ENCODE data around the gene RASD1.
"Not testable (repeated sequence)": the region's sequence is repeated elsewhere in the genome, so short reads cannot be mapped to it uniquely, and the experiment has no call there.

Gene RASD1

DNA sequence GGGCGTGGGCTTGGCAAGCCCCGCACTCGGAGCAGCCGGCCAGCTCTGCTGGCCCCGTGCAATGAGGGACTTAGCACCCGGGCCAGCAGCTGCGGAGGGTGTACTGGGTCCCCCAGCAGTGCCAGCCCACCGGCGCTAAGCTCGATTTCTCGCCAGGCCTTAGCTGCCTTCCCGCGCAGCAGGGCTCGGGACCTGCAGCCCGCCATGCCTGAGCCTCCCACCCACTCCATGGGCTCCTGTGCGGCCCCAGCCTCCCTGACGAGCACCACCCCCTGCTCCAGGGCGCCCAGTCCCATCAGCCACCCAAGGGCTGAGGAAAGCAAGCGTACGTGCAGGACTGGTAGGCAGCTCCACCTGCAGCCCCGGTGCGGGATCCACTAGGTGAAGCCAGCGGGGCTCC, 9.8 kb downstream of the RASD1 start:
- Mint-ChIP-seq H3K36me3 (ENCODE audit: low read depth) (peaks cover 30% of the 10 kb centered on the region), H3K4me1 (peaks cover 50% of the 10 kb centered on the region)
- not testable (repeated sequence) for H3K27me3 Mint-ChIP-seq, H3K9me3 Mint-ChIP-seq, DNase-seq, ATAC-seq, H3K27ac Mint-ChIP-seq, H3K4me3 Mint-ChIP-seq

DNA sequence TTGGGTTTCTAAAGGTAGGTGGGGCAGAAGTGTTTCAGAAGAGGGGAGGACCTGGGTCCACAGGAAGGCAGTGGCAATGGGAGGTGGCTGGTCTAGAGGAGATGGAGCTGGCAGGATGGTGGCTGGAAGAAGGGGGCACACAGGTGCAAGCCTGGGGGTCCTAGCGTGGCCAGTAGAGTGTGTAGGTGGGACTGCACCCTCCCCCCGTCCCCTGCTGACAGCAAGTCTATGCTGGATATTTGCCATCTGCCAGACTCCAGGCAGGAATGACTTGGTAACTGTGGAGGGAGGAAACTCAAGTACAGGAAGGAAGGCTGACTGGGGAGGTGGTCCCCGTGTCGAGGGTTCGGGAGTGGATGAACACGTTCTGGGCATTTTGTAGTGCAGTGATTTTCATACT, 10.8 kb downstream of the RASD1 start:
- Mint-ChIP-seq H3K4me1 (peaks cover 60% of the 10 kb centered on the region), H3K27me3 (no peaks in the 10 kb centered on the region), H3K4me3 (no peak overlapping the region), H3K9me3 (no peaks in the 10 kb centered on the region), H3K27ac (no peak overlapping the region), H3K36me3 (ENCODE audit: low read depth) (peaks cover 34% of the 10 kb centered on the region)
- DNase-seq (no peak), ATAC-seq (no peak)

- ATAC-seq (peak; percentile 100), DNase-seq (peak; percentile 57)
- H3K27me3 Mint-ChIP-seq: no peaks in the 10 kb centered on the region
- H3K9me3 Mint-ChIP-seq: no peaks in the 10 kb centered on the region
- H3K27ac Mint-ChIP-seq: peak overlapping the region; percentile 47
- peaks cover 69% of the 10 kb centered on the region for H3K4me1 Mint-ChIP-seq
- peak overlapping the region; percentile 31 for H3K4me3 Mint-ChIP-seq
- H3K36me3 Mint-ChIP-seq (ENCODE audit: low read depth): peaks cover 34% of the 10 kb centered on the region
Measured at GRCh38 chr17:17484451-17484899, 11.7 kb downstream of the RASD1 start.

DNA sequence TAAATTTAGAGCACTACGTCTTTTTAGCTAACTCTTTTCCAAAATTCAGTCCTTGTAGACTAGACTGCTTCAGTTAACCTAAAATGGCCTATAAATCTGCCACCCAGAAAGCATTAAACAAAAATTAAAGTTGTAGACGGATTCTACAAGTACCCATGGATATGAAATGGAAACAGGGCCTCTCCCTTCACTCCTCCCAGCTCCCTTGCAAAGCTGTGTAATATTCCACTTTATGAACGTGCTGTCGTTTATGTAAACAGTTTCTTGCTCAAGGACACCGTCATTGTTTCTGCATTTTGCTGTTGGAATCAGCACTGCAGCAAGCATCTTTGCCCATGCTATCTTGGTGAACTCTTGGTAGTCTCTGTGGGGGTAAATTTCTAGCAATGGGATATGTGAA, 14.3 kb downstream of the RASD1 start:
- Mint-ChIP-seq H3K9me3 (no peaks in the 10 kb centered on the region), H3K36me3 (ENCODE audit: low read depth) (peaks cover 27% of the 10 kb centered on the region), H3K27me3 (no peaks in the 10 kb centered on the region), H3K4me1 (peaks cover 75% of the 10 kb centered on the region), H3K27ac (no peak overlapping the region), H3K4me3 (no peak overlapping the region)
- ATAC-seq: no peak
- no peak for DNase-seq

DNA sequence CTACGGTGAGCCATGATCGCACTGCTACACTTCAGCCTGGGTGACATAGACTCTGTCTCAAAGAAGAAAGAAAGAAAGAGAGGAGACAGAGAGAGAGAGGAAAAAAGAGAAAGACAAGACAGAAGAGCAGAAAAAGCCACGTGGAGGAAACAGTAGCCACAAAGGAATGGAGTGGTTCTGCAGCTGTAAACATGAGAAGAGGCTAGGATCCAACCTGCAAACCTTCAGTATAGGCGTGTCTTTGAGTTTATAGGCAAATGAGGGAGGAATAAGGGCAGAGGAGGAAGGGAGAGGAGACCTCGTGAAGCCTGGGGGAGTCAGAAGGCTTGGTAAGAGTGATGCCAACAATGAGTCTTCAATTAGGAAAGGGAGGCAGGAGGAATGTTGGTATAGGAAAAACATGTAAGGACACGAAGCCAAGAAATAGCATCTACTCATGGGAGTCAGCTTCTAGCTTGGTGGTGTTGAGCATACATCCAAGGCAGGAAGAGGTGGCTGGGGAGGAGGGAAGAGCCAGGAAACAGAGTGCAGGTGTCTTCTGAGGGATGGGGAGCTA, 15.5 kb downstream of the RASD1 start:
- Mint-ChIP-seq H3K27ac (peak overlapping the region; percentile 41), H3K4me3 (no peak overlapping the region), H3K9me3 (no peaks in the 10 kb centered on the region), H3K4me1 (peaks cover 78% of the 10 kb centered on the region), H3K36me3 (ENCODE audit: low read depth) (peaks cover 26% of the 10 kb centered on the region), H3K27me3 (peaks cover 1% of the 10 kb centered on the region)
- no peak for ATAC-seq
- DNase-seq: no peak

GRCh38 chr17:17479209-17479608, 17.0 kb downstream of the RASD1 start:
- Mint-ChIP-seq H3K9me3 (no peaks in the 10 kb centered on the region), H3K36me3 (ENCODE audit: low read depth) (peaks cover 21% of the 10 kb centered on the region), H3K4me3 (peak overlapping the region; percentile 4), H3K27ac (no peak overlapping the region), H3K27me3 (peaks cover 1% of the 10 kb centered on the region), H3K4me1 (peaks cover 68% of the 10 kb centered on the region)
- DNase-seq: no peak
- ATAC-seq: no peak

DNA sequence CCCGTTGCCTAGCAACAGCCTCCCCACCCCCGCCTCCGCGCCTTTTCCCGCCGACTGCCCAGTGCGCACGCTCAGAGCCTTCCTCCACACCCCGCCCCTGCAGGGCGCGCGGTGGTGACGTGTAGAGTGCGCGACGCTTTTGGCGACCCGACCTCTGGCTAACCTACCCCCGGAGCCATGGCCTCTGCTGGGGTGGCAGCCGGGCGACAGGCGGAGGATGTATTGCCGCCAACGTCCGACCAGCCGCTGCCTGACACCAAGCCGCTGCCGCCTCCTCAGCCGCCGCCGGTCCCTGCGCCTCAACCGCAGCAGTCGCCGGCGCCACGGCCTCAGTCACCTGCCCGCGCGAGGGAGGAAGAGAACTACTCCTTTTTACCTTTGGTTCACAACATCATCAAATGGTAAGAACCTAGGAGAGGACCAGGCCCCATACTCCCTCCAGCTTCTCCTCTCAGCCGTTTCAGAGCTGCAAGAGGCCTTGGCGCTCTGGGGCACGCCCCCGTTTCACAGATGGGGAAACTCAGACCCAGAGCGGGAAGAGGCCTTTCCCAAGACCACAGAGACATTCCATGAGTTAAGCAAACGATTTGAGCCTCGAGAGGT, 19.2 kb downstream of the RASD1 start, which contains the start of gene MED9:
Gene MED9 (plus strand): TSS at position 136 of the 603 bp plus-strand sequence. CDS start 42 bp downstream, at position 178.
- H3K27me3 Mint-ChIP-seq: peaks cover 1% of the 10 kb centered on the region
- peaks cover 16% of the 10 kb centered on the region for H3K36me3 Mint-ChIP-seq (ENCODE audit: low read depth)
- no peaks in the 10 kb centered on the region for H3K9me3 Mint-ChIP-seq
- DNase-seq (peak; percentile 98), ATAC-seq (peak; percentile 96)
- peaks cover 54% of the 10 kb centered on the region for H3K4me1 Mint-ChIP-seq
- H3K27ac Mint-ChIP-seq: peak within 1 kb of the TSS; percentile 89
- peak within 1 kb of the TSS; percentile 93 for H3K4me3 Mint-ChIP-seq

DNA sequence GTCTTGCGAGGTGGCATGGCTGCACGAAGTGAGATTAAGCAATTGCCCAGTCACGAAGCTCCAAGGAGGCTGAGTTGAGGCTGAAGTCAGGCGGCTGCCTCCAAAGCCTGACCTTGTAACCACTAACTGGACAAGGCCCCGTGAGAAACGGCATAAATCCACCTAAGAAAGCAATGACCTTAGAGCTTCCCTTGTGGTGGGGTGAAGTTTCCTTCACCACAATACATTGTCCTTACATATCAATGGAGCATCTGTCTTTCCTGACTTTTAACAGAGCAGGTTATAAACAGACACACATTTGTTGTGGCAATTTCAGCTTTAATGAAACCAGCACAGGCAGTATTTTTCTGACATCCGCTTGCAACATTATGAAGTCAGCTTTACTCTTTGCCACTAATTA, 21.9 kb downstream of the RASD1 start:
- ATAC-seq (no peak), DNase-seq (no peak)
- H3K27me3 Mint-ChIP-seq: peaks cover 1% of the 10 kb centered on the region
- H3K27ac Mint-ChIP-seq: no peak overlapping the region
- H3K9me3 Mint-ChIP-seq: no peaks in the 10 kb centered on the region
- peaks cover 31% of the 10 kb centered on the region for H3K4me1 Mint-ChIP-seq
- peaks cover 6% of the 10 kb centered on the region for H3K36me3 Mint-ChIP-seq (ENCODE audit: low read depth)
- no peak overlapping the region for H3K4me3 Mint-ChIP-seq

GRCh38 chr17:17472333-17472920, 23.8 kb downstream of the RASD1 start:
- Mint-ChIP-seq H3K27ac (no peak overlapping the region), H3K9me3 (no peaks in the 10 kb centered on the region), H3K36me3 (ENCODE audit: low read depth) (peaks cover 4% of the 10 kb centered on the region), H3K4me1 (peaks cover 15% of the 10 kb centered on the region), H3K27me3 (peaks cover 1% of the 10 kb centered on the region), H3K4me3 (no peak overlapping the region)
- ATAC-seq (no peak), DNase-seq (no peak)

DNA sequence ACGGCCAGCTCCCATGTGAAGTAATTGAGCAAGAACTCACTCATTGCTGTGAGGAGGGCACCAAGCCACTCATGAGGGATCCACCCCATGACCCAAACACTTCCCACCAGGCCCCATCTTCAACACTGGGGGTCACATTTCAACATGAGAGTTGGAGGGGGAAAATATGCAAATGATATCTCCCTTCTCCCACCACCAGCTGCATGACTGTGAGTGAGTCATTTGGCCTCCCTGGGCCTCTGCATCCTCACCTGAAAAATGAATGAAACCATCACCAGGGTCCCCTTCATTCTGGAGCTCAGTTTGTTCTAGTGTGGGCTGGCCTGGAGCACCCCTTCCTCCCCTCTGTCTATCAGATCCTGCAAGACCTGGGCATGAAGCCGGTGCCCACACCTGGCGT, 26.2 kb downstream of the RASD1 start:
- DNase-seq (no peak), ATAC-seq (peak; percentile 57)
- H3K9me3 Mint-ChIP-seq: no peaks in the 10 kb centered on the region
- H3K4me1 Mint-ChIP-seq: peaks cover 3% of the 10 kb centered on the region
- no peak overlapping the region for H3K4me3 Mint-ChIP-seq
- no peaks in the 10 kb centered on the region for H3K36me3 Mint-ChIP-seq (ENCODE audit: low read depth)
- H3K27me3 Mint-ChIP-seq: peaks cover under 1% of the 10 kb centered on the region
- no peak overlapping the region for H3K27ac Mint-ChIP-seq

DNA sequence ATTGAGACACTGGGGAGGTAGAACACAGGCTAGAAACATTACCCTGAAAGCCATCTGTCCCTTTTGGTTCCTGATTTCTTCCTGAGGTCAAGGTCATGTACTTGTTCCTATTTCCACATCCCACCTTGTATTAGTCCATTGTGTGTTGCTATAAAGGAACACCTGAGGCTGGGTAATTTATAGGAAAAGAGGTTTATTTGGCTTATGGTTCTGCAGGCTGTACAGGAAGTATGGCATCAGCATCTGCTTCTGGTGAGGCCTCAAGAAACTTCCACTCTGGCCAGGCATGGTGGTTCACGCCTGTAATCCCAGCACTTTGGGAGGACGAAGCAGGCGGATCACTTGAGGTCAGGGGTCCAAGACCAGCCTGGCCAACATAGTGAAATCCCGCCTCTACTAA, 26.8 kb downstream of the RASD1 start:
- peaks cover 2% of the 10 kb centered on the region for H3K27me3 Mint-ChIP-seq
- H3K4me1 Mint-ChIP-seq: peaks cover 3% of the 10 kb centered on the region
- H3K9me3 Mint-ChIP-seq: no peaks in the 10 kb centered on the region
- H3K4me3 Mint-ChIP-seq: no peak overlapping the region
- ATAC-seq (no peak), DNase-seq (no peak)
- H3K27ac Mint-ChIP-seq: no peak overlapping the region
- no peaks in the 10 kb centered on the region for H3K36me3 Mint-ChIP-seq (ENCODE audit: low read depth)

- H3K27ac Mint-ChIP-seq: no peak overlapping the region
- DNase-seq: no peak
Measured at GRCh38 chr17:17468217-17469010, 27.8 kb downstream of the RASD1 start.

DNA sequence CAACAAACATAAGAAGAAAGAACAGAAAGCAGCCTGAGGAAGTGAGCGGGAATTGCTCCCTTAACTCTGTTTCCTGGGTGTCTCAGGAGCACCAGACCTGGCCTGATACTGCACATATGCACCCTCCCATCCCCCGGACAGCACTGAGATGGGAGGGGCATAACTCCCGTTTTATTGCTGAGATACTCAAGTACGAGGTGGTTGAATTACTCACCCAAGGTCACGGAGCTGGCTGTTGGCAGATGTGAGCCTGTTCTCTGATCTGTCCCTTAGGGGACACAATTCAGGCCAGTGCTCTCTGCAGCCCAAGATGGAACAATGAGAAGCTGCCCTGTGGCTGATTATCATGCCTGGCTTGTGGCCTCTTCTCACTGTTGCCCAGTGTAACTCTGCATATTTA, 28.5 kb downstream of the RASD1 start:
- Mint-ChIP-seq H3K4me3 (no peak overlapping the region), H3K9me3 (no peaks in the 10 kb centered on the region), H3K27me3 (peaks cover 2% of the 10 kb centered on the region), H3K27ac (no peak overlapping the region), H3K4me1 (peaks cover 2% of the 10 kb centered on the region), H3K36me3 (ENCODE audit: low read depth) (no peaks in the 10 kb centered on the region)
- DNase-seq: no peak
- no peak for ATAC-seq

More at GRCh38 chr17:17468217-17469010, 27.8 kb downstream of the RASD1 start:
- Mint-ChIP-seq H3K27me3 (peaks cover 2% of the 10 kb centered on the region), H3K4me3 (no peak overlapping the region), H3K9me3 (no peaks in the 10 kb centered on the region), H3K36me3 (ENCODE audit: low read depth) (no peaks in the 10 kb centered on the region), H3K4me1 (peaks cover 3% of the 10 kb centered on the region)
- ATAC-seq: no peak

DNA sequence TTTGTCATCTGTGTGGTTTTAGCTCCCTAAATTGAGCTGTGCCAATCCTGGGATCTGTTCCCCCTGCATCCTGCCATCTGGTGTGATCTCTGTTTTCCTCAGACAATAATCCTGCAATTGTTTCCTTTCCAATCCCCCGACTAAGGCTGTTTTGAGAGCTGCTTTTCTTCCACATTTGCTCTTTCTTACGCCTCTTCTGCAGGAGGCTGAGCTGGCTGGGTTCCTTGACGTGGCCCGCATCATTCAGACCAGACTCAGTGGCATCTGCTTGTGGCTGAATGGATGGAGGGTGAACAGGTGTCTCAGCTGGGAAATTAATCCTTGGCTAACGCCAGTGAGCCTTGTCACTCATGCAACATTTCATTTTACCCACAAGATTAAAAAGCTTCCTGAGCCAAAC, 29.2 kb downstream of the RASD1 start:
- Mint-ChIP-seq H3K27me3 (peaks cover 2% of the 10 kb centered on the region), H3K4me3 (no peak overlapping the region)
- ATAC-seq: no peak

GRCh38 chr17:17466511-17466910, 29.7 kb downstream of the RASD1 start:
- peaks cover 2% of the 10 kb centered on the region for H3K27me3 Mint-ChIP-seq
- no peak for ATAC-seq
- no peak for DNase-seq
- H3K4me1 Mint-ChIP-seq: no peaks in the 10 kb centered on the region
- no peak overlapping the region for H3K27ac Mint-ChIP-seq
- H3K36me3 Mint-ChIP-seq (ENCODE audit: low read depth): no peaks in the 10 kb centered on the region
- no peaks in the 10 kb centered on the region for H3K9me3 Mint-ChIP-seq
- H3K4me3 Mint-ChIP-seq: no peak overlapping the region

More for the DNA sequence above, 29.2 kb downstream of the RASD1 start:
- no peaks in the 10 kb centered on the region for H3K9me3 Mint-ChIP-seq
- no peak for DNase-seq
- H3K27ac Mint-ChIP-seq: no peak overlapping the region
- H3K36me3 Mint-ChIP-seq (ENCODE audit: low read depth): no peaks in the 10 kb centered on the region
- no peaks in the 10 kb centered on the region for H3K4me1 Mint-ChIP-seq

Data from activated naive CD8-positive, alpha-beta T cell treated with anti-CD3 and anti-CD28 coated beads, Interleukin-2, amount 50 U/mL, for 24 hours (primary cell).